ENCODE results near the gene HSPB1.

DNA sequence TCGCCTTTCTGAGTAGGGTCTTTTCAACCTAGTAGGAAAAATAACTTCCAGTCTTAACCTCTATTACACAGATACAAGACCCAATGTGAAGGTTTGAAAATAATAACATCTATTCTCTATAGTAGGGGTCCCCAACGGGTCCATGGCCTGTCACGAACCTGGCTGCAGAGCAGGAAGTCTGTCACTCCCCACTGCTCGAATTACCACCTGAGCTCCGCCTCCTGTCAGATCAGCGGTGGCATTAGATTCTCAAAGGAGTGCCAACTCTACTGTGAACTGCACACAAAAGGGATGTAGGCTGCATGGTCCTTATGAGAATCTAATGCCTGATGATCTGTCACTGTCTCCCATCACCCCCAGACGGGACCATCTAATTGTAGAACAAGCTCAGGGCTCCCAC, 48.9 kb downstream of the HSPB1 start:
- TF ChIP-seq FOXM1 (IDR thresholded peaks at IDR 0.05; ENCODE audit: borderline replicate concordance) (no peak), ZNF384 (IDR thresholded peaks at IDR 0.05) (no peak), ELF4 (IDR thresholded peaks at IDR 0.05) (no peak), FOXA1 (IDR thresholded peaks at IDR 0.05) (no peak), LEF1 (IDR thresholded peaks at IDR 0.05; ENCODE audit: borderline replicate concordance) (no peak), NFRKB (IDR thresholded peaks at IDR 0.05) (no peak)

All from HEK293T (cell line).